Muscle of leg (tissue), 16 donors: ENCODE measurements around the gene ACTL6A. TPM values are rescaled to one million over a fixed set of nuclear protein-coding genes. Genes with fewer than 3 reads are reported as not detected.
A peak's percentile ranks its signal among the peaks of the same experiment; 100 is the strongest.
"Not testable (repeated sequence)": the region's sequence is repeated elsewhere in the genome, so short reads cannot be mapped to it uniquely, and the experiment has no call there.

Experiments
- DNase-seq: peaks from one replicate; pipeline ENCODE4 v3.0.0; 2013
- H3K27ac ChIP-seq: one replicate; pipeline ENCODE4 v1.5.1; 2013; ENCODE audit warnings: mild to moderate bottlenecking, low read length, control low read depth
- H3K27me3 ChIP-seq: one replicate; pipeline ENCODE4 v1.6.1; 2013; ENCODE audit warnings: low read length; ENCODE audit not compliant: control insufficient read depth, insufficient read depth
- H3K36me3 ChIP-seq: one replicate; pipeline ENCODE4 v1.6.1; 2013; ENCODE audit warnings: low read length; ENCODE audit not compliant: control insufficient read depth, insufficient read depth
- H3K4me1 ChIP-seq: one replicate; pipeline ENCODE4 v1.6.1; 2013; ENCODE audit warnings: low read length; ENCODE audit not compliant: control insufficient read depth, insufficient read depth
- H3K4me3 ChIP-seq: one replicate; pipeline ENCODE4 v1.5.1; 2013; ENCODE audit warnings: low read length, control low read depth
- H3K9me3 ChIP-seq: replicated peaks from 2 replicates; pipeline ENCODE4 v1.6.1; 2013; ENCODE audit warnings: low read depth, low read length; ENCODE audit not compliant: control insufficient read depth
- WGBS: methylation state at CpG from one replicate; pipeline ENCODE4 v1.1.5; 2013; ENCODE audit warnings: missing lambda C conversion rate; ENCODE audit not compliant: insufficient coverage; 5-methylcytosine and 5-hydroxymethylcytosine counted together
- long read RNA-seq, 11 donors: transcript quantifications; one replicate each; lab custom pipeline, GENCODE V29; 2026
- polyA plus RNA-seq, 8 donors: library from polyadenylated mRNA; unstranded; fragments of 120-200 nt; gene quantifications; one replicate each; pipeline versions ENCODE4 v1.2.1 to v1.2.3, GENCODE V29; 2013; ENCODE audit warnings: inconsistent platforms in 1 of 8, low replicate concordance in 1 of 8; ENCODE audit not compliant: insufficient read length in 8 of 8, insufficient read depth in 1 of 8
- total RNA-seq: library from RNA; stranded (reverse); fragments of 120-200 nt; gene quantifications from one replicate; pipeline ENCODE4 v1.2.4, GENCODE V29; 2013

ACTL6A gene
- total RNA-seq (33.6 TPM), polyA plus RNA-seq (10 to 100 TPM; 38.5 to 57.6 (median 44.5) TPM)
- long read RNA-seq, donor 1, transcript ACTL6A-202 (14 exons, 1,901 nt): major isoform, 5 of 32 reads
- long read RNA-seq, donor 1, partial matches to known transcripts: 8 of 32 reads
- long read RNA-seq, donor 1, other reads (novel, unspliced or antisense): 18 of 32 reads
- long read RNA-seq, donor 2, partial matches to known transcripts: 0 of 8 reads
- long read RNA-seq, donor 2, other reads (novel, unspliced or antisense): 6 of 8 reads
- long read RNA-seq, donor 3, transcript ACTL6A-202 (14 exons, 1,901 nt): major isoform, 5 of 54 reads
- long read RNA-seq, donor 3, partial matches to known transcripts: 6 of 54 reads
- long read RNA-seq, donor 3, other reads (novel, unspliced or antisense): 38 of 54 reads
- long read RNA-seq, donor 4, transcript ACTL6A-202 (14 exons, 1,901 nt): major isoform, 11 of 46 reads
- long read RNA-seq, donor 4, partial matches to known transcripts: 13 of 46 reads
- long read RNA-seq, donor 4, other reads (novel, unspliced or antisense): 17 of 46 reads
- long read RNA-seq, donor 5, transcript ACTL6A-203 (14 exons, 1,750 nt): minor isoform, 10 of 206 reads
- long read RNA-seq, donor 5, transcript ACTL6A-202 (14 exons, 1,901 nt): major isoform, 37 of 206 reads
- long read RNA-seq, donor 5, partial matches to known transcripts: 61 of 206 reads
- long read RNA-seq, donor 5, other reads (novel, unspliced or antisense): 92 of 206 reads
- long read RNA-seq, donor 6, transcript ACTL6A-202 (14 exons, 1,901 nt): major isoform, 15 of 228 reads
- long read RNA-seq, donor 6, partial matches to known transcripts: 186 of 228 reads
- long read RNA-seq, donor 6, other reads (novel, unspliced or antisense): 17 of 228 reads
- long read RNA-seq, donor 7, transcript ACTL6A-202 (14 exons, 1,901 nt): major isoform, 10 of 126 reads
- long read RNA-seq, donor 7, partial matches to known transcripts: 52 of 126 reads
- long read RNA-seq, donor 7, other reads (novel, unspliced or antisense): 57 of 126 reads
- long read RNA-seq, donor 8, transcript ACTL6A-203 (14 exons, 1,750 nt): minor isoform, 5 of 88 reads
- long read RNA-seq, donor 8, transcript ACTL6A-202 (14 exons, 1,901 nt): major isoform, 8 of 88 reads
- long read RNA-seq, donor 8, partial matches to known transcripts: 64 of 88 reads
- long read RNA-seq, donor 8, other reads (novel, unspliced or antisense): 8 of 88 reads
- long read RNA-seq, donor 9, transcript ACTL6A-202 (14 exons, 1,901 nt): major isoform, 8 of 90 reads
- long read RNA-seq, donor 9, transcript ACTL6A-213 (3 exons, 597 nt): minor isoform, 5 of 90 reads
- long read RNA-seq, donor 9, partial matches to known transcripts: 29 of 90 reads
- long read RNA-seq, donor 9, other reads (novel, unspliced or antisense): 46 of 90 reads
- long read RNA-seq, donor 10, transcript ACTL6A-203 (14 exons, 1,750 nt): minor isoform, 5 of 138 reads
- long read RNA-seq, donor 10, transcript ACTL6A-202 (14 exons, 1,901 nt): major isoform, 7 of 138 reads
- long read RNA-seq, donor 10, partial matches to known transcripts: 113 of 138 reads
- long read RNA-seq, donor 10, other reads (novel, unspliced or antisense): 10 of 138 reads
- long read RNA-seq, donor 11, transcript ACTL6A-202 (14 exons, 1,901 nt): major isoform, 8 of 83 reads
- long read RNA-seq, donor 11, partial matches to known transcripts: 37 of 83 reads
- long read RNA-seq, donor 11, other reads (novel, unspliced or antisense): 32 of 83 reads

DNA sequence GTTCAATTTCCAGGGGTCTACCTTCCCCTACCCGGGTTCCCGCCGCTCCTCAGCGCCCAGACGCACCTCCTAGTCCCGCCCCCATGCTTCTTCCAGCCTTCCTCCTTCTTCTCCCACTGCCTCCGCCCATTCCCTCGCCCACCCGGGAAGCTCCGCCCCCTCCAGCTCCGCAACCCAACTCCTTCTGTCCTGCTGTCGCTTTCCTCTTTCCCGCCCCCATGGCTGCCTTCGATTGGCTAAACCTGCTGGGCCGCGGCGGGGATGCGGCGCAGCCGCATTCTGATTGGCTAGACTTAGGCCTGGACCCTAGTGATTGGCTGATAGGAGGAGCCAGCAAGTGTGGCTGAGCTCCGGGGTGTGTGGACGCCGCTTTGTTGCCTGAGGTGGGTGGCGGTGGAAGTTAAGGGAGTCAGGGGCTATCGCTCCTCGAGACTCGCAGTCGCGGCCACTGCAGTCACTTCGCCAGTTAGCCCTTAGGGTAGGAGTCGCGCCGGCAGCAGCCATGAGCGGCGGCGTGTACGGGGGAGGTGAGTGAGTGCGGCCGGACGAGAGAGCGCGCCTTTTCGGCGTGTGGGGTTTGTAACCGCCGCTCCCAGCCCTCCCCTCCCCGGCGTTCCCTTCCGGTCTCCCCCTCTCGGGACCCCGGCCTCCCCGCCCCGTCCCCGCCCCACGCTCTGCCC, at the start of gene ACTL6A:
Gene ACTL6A (plus strand): TSS at position 336 of the 680 bp plus-strand sequence. CDS start 167 bp downstream, at position 503.
- Histone ChIP-seq H3K27ac (peak within 1 kb of the TSS; percentile 97), H3K36me3 (no peaks in the 10 kb centered on the region), H3K27me3 (no peaks in the 10 kb centered on the region), H3K9me3 (no peaks in the 10 kb centered on the region), H3K4me3 (peak within 1 kb of the TSS; percentile 97), H3K4me1 (peaks cover 8% of the 10 kb centered on the region)
- under 1% methylated on average over 42 of the region's 55 CpGs for WGBS
- DNase-seq: peak; percentile 100

GRCh38 chr3:179513862-179514261, 48.9 kb upstream of the ACTL6A start:
- Histone ChIP-seq H3K4me1 (peaks cover 12% of the 10 kb centered on the region), H3K27me3 (no peaks in the 10 kb centered on the region), H3K27ac (no peak overlapping the region), H3K36me3 (no peaks in the 10 kb centered on the region), H3K9me3 (no peaks in the 10 kb centered on the region), H3K4me3 (no peak overlapping the region)
- 100% methylated on average over 1 of the region's 2 CpGs for WGBS
- no peak for DNase-seq

DNA sequence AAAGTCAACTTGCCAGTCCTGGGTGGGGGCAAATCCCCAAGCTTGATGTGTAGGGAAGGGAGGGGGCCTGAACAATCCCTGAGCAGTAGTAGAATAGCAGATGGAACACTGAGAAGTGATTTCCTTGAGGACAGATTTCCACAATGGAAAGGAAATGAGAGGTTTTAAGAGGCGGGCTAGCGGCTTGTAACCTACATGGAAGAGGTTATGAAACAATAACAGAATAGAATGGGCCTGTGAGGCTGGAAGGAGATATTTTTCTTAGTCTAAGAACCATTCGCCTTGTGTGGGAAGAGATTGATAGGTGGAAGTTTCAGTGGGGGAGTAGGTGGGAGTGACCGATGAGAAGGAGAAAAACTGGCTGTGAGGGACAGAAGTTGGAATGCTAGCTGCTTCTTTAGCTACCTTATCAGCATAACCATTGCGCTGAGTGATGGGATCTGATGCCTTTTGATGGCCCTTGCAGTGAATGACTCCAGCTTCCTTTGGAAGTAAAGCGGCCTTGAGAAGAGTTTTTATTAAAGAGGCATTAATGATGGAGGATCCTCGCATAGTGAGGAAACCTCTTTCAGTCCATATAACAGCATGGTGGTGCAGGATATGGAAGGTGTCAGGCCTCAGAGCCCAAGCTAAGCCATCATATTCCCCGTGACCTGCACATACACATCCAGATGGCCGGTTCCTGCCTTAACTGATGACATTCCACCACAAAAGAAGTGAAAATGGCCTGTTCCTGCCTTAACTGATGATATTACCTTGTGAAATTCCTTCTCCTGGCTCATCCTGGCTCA, 46.1 kb upstream of the ACTL6A start:
- WGBS: 76% methylated on average over 2 of the region's 9 CpGs
- DNase-seq, H3K4me3 ChIP-seq, H3K4me1 ChIP-seq, H3K9me3 ChIP-seq, H3K36me3 ChIP-seq, H3K27ac ChIP-seq, H3K27me3 ChIP-seq: not testable (repeated sequence)

GRCh38 chr3:179526482-179526881, 36.2 kb upstream of the ACTL6A start:
- no peak overlapping the region for H3K4me3 ChIP-seq
- no peaks in the 10 kb centered on the region for H3K9me3 ChIP-seq
- H3K27me3 ChIP-seq: no peaks in the 10 kb centered on the region
- H3K36me3 ChIP-seq: no peaks in the 10 kb centered on the region
- H3K4me1 ChIP-seq: peaks cover 9% of the 10 kb centered on the region
- DNase-seq: no peak
- WGBS: no CpG with 5 or more reads among the region's 1 CpG
- H3K27ac ChIP-seq: peak overlapping the region; percentile 88

GRCh38 chr3:179526989-179527391, 35.7 kb upstream of the ACTL6A start:
- Histone ChIP-seq H3K36me3 (no peaks in the 10 kb centered on the region), H3K4me1 (peaks cover 9% of the 10 kb centered on the region), H3K9me3 (no peaks in the 10 kb centered on the region), H3K27ac (peak overlapping the region; percentile 88), H3K27me3 (no peaks in the 10 kb centered on the region), H3K4me3 (peak overlapping the region; percentile 4)
- DNase-seq: peak; percentile 99
- WGBS: 20% methylated on average over 1 of the region's 3 CpGs

DNA sequence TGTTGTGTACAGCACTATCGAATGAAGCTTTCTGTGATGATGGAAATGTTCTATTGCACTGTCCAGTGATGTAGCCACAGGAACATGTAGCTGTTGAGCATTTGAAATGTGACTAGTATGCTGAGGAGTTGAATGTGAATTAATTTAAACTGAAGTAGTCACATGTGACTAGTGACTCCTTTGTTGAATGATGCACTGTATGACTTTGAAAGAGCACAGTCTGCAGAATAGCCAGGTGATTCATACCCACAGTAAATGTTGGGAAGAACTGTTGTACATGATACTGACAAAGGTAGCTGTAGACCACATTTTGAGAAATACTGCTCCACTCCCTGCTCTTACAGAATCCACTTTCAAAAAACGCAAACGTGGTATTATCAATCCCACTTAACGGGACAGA, 34.0 kb upstream of the ACTL6A start:
- H3K9me3 ChIP-seq: no peaks in the 10 kb centered on the region
- DNase-seq: no peak
- peaks cover 9% of the 10 kb centered on the region for H3K4me1 ChIP-seq
- no peak overlapping the region for H3K4me3 ChIP-seq
- WGBS: 67% methylated on average over 2 of the region's 4 CpGs
- no peaks in the 10 kb centered on the region for H3K36me3 ChIP-seq
- H3K27ac ChIP-seq: no peak overlapping the region
- H3K27me3 ChIP-seq: no peaks in the 10 kb centered on the region

- DNase-seq: no peak
- no peaks in the 10 kb centered on the region for H3K27me3 ChIP-seq
- no peaks in the 10 kb centered on the region for H3K9me3 ChIP-seq
- no peak overlapping the region for H3K4me3 ChIP-seq
- H3K27ac ChIP-seq: no peak overlapping the region
- no CpG with 5 or more reads among the region's 2 CpGs for WGBS
- H3K4me1 ChIP-seq: peaks cover 2% of the 10 kb centered on the region
- no peaks in the 10 kb centered on the region for H3K36me3 ChIP-seq
Measured at GRCh38 chr3:179531576-179531975, 31.1 kb upstream of the ACTL6A start.

DNA sequence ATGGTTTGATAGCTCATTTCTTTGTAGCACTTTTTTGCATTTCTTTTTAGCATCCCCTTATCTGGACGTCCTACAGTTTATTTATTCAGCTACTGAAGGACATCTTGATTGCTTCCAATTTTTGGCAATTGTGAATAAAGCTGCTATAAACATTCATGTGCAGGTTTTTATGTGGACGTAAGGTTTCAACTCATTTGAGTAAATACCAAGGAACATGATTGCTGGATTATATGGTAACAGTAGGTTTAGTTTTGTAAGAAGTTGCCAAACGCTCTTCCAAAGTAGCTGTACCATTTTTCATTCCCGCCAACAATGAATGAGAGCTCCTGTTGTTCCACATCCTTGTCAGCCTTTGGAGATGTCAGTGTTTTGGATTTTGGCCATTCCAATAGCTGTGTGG, 29.5 kb upstream of the ACTL6A start:
- no peak for DNase-seq
- no CpG with 5 or more reads among the region's 4 CpGs for WGBS
- Histone ChIP-seq H3K4me1 (no peaks in the 10 kb centered on the region), H3K36me3 (no peaks in the 10 kb centered on the region), H3K27me3 (peaks cover 2% of the 10 kb centered on the region), H3K27ac (no peak overlapping the region), H3K9me3 (no peaks in the 10 kb centered on the region), H3K4me3 (no peak overlapping the region)
